Caco-2 (cell line): ENCODE data around the gene MYLK4. TPM values are rescaled to one million over a fixed set of nuclear protein-coding genes. Genes with fewer than 3 reads are reported as not detected.

Experiments used
- BruUV-seq: library from RNA; stranded (reverse); fragments of 400-500 nt; replicated peaks from 2 replicates; lab custom pipeline; 2021; lab: Mats Ljungman, UMichigan
- CTCF ChIA-PET: fragments of 300-600 bp; sonication (Branson Sonifier 250); formaldehyde crosslinking; loops from one replicate; lab custom pipeline; 2022; ENCODE audit warnings: antibody characterized with exemption; lab: Charles Lee
- POLR2A ChIA-PET: fragments of 300-600 bp; sonication (Branson Sonifier 250); formaldehyde crosslinking; loops from one replicate; lab custom pipeline; 2022; ENCODE audit warnings: antibody characterized with exemption; lab: Charles Lee
- DNase-seq, 2 experiments: peaks; one replicate each; pipeline versions ENCODE4 v3.0.0 to v3.0.0-alpha.2; 2020 to 2022
- H3K27me3 ChIP-seq: replicated peaks from 2 replicates; pipeline ENCODE4 v1.6.0; 2011; ENCODE audit warnings: low read length; ENCODE audit not compliant: control insufficient read depth, insufficient read depth
- H3K36me3 ChIP-seq: 2 replicates; pipeline ENCODE4 v1.5.1; 2011; ENCODE audit warnings: low read length; ENCODE audit not compliant: control insufficient read depth, insufficient read depth
- H3K4me1 ChIP-seq: fragments of 250-450 bp; sonication (Bioruptor Pico); 2 replicates; pipeline ENCODE4 v1.5.1; 2020; ENCODE audit warnings: mild to moderate bottlenecking
- H3K4me3 ChIP-seq: 2 replicates; pipeline ENCODE4 v1.5.1; 2011; ENCODE audit warnings: low read depth, mild to moderate bottlenecking, control low read depth, low read length
- H3K9me3 ChIP-seq: fragments of 250-450 bp; sonication (Bioruptor Pico); 2 replicates; pipeline ENCODE4 v1.5.1; 2020; ENCODE audit warnings: mild to moderate bottlenecking, moderate library complexity
- H3K27ac Mint-ChIP-seq: one replicate; pipeline ENCODE4 v1.8.0; 2022; ENCODE audit warnings: mixed read lengths; ENCODE audit not compliant: unreplicated experiment
- H3K27me3 Mint-ChIP-seq: one replicate; pipeline ENCODE4 v1.8.0; 2022; ENCODE audit warnings: mixed read lengths; ENCODE audit not compliant: insufficient read depth, unreplicated experiment
- H3K36me3 Mint-ChIP-seq: one replicate; pipeline ENCODE4 v1.8.0; 2022; ENCODE audit warnings: mild to moderate bottlenecking, mixed read lengths; ENCODE audit not compliant: insufficient read depth, unreplicated experiment
- H3K4me1 Mint-ChIP-seq: one replicate; pipeline ENCODE4 v1.8.0; 2022; ENCODE audit warnings: low read depth, mixed read lengths; ENCODE audit not compliant: unreplicated experiment
- H3K4me3 Mint-ChIP-seq: one replicate; pipeline ENCODE4 v1.8.0; 2022; ENCODE audit warnings: mild to moderate bottlenecking, moderate library complexity, mixed read lengths; ENCODE audit not compliant: unreplicated experiment
- H3K9me3 Mint-ChIP-seq: one replicate; pipeline ENCODE4 v1.8.0; 2022; ENCODE audit warnings: mixed read lengths; ENCODE audit not compliant: unreplicated experiment
- intact Hi-C: fragments of 100-400 bp; cut with micrococcal nuclease; formaldehyde crosslinking; loops from one replicate; pipeline ENCODE4 v1.10.0; 2022; ENCODE audit not compliant: unreplicated experiment
- total RNA-seq: library from RNA; stranded (reverse); gene quantifications from 2 replicates; pipeline ENCODE4 v1.2.3, GENCODE V29; 2022
- TF ChIP-seq, protein P1 (sequence below), 2 experiments: fragments of 200-600 bp in 1 of 2; IDR thresholded peaks; 1 replicate in 1 of 2; 2 replicates in 1 of 2; pipeline versions ENCODE4 v1.5.1 to v1.8.0; 2011 to 2022; ENCODE audit warnings: antibody characterized with exemption in 1 of 2, control low read depth in 1 of 2, inconsistent platforms in 1 of 2, low read depth in 1 of 2, low read length in 1 of 2, mild to moderate bottlenecking in 1 of 2, moderate library complexity in 1 of 2; ENCODE audit not compliant: insufficient read depth in 1 of 2, severe bottlenecking in 1 of 2, unreplicated experiment in 1 of 2

MYLK4 gene
- total RNA-seq, 1 experiment from 2014 or later, result 0.75 TPM

DNA sequence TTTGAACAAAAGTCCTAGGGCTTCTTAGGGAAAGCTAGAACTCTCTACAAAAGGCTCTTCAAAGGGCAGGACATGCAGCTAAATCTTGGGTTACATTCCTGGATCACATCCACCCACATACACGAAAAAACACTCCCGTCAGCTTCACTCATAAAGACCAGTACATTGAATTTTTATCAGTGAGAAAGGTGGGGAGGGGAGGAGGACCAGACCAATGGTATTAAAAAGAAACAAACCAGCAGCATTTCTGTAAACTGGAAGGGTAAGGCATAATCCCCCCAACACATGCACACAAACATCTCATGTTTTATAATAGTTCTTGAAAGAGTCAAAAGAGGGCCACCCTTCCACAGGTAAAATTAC is 31.6 kb downstream of the MYLK4 start:
- ChIA-PET CTCF (no interaction called here), POLR2A (interaction anchor here (0.5 kb wide), 1 partner anchor 466 kb away, joined by 5 read pairs; no protein-coding TSS in a partner anchor)
- TF ChIP-seq, protein P1, sequence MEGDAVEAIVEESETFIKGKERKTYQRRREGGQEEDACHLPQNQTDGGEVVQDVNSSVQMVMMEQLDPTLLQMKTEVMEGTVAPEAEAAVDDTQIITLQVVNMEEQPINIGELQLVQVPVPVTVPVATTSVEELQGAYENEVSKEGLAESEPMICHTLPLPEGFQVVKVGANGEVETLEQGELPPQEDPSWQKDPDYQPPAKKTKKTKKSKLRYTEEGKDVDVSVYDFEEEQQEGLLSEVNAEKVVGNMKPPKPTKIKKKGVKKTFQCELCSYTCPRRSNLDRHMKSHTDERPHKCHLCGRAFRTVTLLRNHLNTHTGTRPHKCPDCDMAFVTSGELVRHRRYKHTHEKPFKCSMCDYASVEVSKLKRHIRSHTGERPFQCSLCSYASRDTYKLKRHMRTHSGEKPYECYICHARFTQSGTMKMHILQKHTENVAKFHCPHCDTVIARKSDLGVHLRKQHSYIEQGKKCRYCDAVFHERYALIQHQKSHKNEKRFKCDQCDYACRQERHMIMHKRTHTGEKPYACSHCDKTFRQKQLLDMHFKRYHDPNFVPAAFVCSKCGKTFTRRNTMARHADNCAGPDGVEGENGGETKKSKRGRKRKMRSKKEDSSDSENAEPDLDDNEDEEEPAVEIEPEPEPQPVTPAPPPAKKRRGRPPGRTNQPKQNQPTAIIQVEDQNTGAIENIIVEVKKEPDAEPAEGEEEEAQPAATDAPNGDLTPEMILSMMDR (IDR thresholded peaks at IDR 0.05; ENCODE audit: insufficient read depth in 1 of 2, low read depth in 1 of 2, low read length in 1 of 2, severe bottlenecking in 1 of 2, unreplicated experiment in 1 of 2), result no peak
- DNase-seq, result no peak
- H3K4me1 Mint-ChIP-seq, result no peaks in the 10 kb centered on the region
- Histone ChIP-seq H3K27me3 (no peaks in the 10 kb centered on the region; the same call in 1 of the 2 replicates), H3K36me3 (no peaks in the 10 kb centered on the region; the same call in 1 of the 2 replicates), H3K4me3 (no peak overlapping the region), H3K4me1 (peaks cover 13% of the 10 kb centered on the region), H3K9me3 (no peaks in the 10 kb centered on the region)
- no peak overlapping the region for H3K4me3 Mint-ChIP-seq
- H3K27ac Mint-ChIP-seq, result no peak overlapping the region
- H3K9me3 Mint-ChIP-seq, result peaks cover 18% of the 10 kb centered on the region
- BruUV-seq, result no TSS peak
- intact Hi-C loops, result no loop called here
- no peaks in the 10 kb centered on the region for H3K27me3 Mint-ChIP-seq
- no peaks in the 10 kb centered on the region for H3K36me3 Mint-ChIP-seq

DNA sequence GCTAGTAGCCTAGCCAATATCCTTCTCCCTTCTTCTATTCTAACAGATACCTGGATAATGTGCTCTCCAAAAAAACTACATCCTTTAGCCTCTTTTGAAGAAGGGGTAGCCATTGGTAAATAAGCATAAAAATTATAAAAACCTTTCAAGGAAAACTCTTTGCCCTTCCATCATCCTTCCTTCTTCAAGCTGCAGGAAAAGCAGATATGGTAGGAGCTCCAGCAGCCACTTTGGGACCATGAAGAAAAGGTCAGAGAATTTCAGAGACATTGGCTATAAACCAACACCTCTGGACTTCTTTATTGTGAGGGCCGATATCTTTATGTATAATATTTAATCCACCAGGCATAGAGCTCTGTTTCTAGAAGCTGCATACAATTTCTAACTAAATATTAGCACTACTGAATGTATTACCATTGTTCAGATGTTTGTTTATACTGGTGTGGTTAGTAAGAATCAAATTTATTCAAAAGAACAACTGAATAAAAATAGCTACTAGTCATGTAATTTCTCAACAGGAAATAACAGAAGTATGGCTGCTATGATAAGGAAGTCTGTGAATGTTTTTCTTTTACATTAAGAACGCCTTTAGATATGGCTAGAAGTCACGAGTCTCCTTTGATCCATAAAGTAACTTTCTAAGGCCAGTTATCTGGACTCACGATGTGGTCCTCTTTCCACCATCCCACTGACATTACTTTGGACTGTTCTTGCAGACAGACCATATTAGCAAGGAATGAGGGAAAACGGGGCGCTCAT is 32.2 kb downstream of the MYLK4 start:
- H3K4me1 ChIP-seq, result peaks cover 13% of the 10 kb centered on the region
- no peak for DNase-seq
- H3K27me3 ChIP-seq, result no peaks in the 10 kb centered on the region; the same call in 1 of the 2 replicates
- H3K36me3 Mint-ChIP-seq, result no peaks in the 10 kb centered on the region
- H3K4me3 ChIP-seq, result no peak overlapping the region
- H3K27ac Mint-ChIP-seq, result no peak overlapping the region
- ChIA-PET CTCF (no interaction called here), POLR2A (no interaction called here)
- no peaks in the 10 kb centered on the region for H3K4me1 Mint-ChIP-seq
- no peak overlapping the region for H3K4me3 Mint-ChIP-seq
- H3K9me3 Mint-ChIP-seq, result peaks cover 18% of the 10 kb centered on the region
- no peaks in the 10 kb centered on the region for H3K9me3 ChIP-seq
- TF ChIP-seq, protein P1 (IDR thresholded peaks at IDR 0.05; ENCODE audit: insufficient read depth in 1 of 2, low read depth in 1 of 2, low read length in 1 of 2, severe bottlenecking in 1 of 2, unreplicated experiment in 1 of 2), result no peak
- no peaks in the 10 kb centered on the region for H3K27me3 Mint-ChIP-seq
- no TSS peak for BruUV-seq
- no peaks in the 10 kb centered on the region; the same call in 1 of the 2 replicates for H3K36me3 ChIP-seq
- intact Hi-C loops, result no loop called here

GRCh38 chr6:2716936-2717700 is 33.6 kb downstream of the MYLK4 start:
- TF ChIP-seq, protein P1 (IDR thresholded peaks at IDR 0.05; ENCODE audit: insufficient read depth in 1 of 2, low read depth in 1 of 2, low read length in 1 of 2, severe bottlenecking in 1 of 2, unreplicated experiment in 1 of 2), result no peak
- CTCF ChIA-PET, result no interaction called here
- no TSS peak for BruUV-seq
- Histone ChIP-seq H3K9me3 (no peaks in the 10 kb centered on the region), H3K27me3 (no peaks in the 10 kb centered on the region; the same call in 1 of the 2 replicates), H3K4me3 (no peak overlapping the region), H3K36me3 (no peaks in the 10 kb centered on the region; the same call in 1 of the 2 replicates), H3K4me1 (peaks cover 13% of the 10 kb centered on the region)
- Mint-ChIP-seq H3K36me3 (no peaks in the 10 kb centered on the region), H3K4me1 (no peaks in the 10 kb centered on the region), H3K27me3 (no peaks in the 10 kb centered on the region), H3K27ac (no peak overlapping the region), H3K9me3 (peaks cover 13% of the 10 kb centered on the region), H3K4me3 (no peak overlapping the region)
- DNase-seq, result no peak
- intact Hi-C loops, result no loop called here
- POLR2A ChIA-PET, result no interaction called here
